ENCODE results near the gene SAV1. TPM values are rescaled to one million over a fixed set of nuclear protein-coding genes. Genes with fewer than 3 reads are reported as not detected.
"Not testable (repeated sequence)": the region's sequence is repeated elsewhere in the genome, so short reads cannot be mapped to it uniquely, and the experiment has no call there.

The SAV1 gene
- total RNA-seq, 2 experiments from 2014 or later: 6.1 to 6.9 TPM

DNA sequence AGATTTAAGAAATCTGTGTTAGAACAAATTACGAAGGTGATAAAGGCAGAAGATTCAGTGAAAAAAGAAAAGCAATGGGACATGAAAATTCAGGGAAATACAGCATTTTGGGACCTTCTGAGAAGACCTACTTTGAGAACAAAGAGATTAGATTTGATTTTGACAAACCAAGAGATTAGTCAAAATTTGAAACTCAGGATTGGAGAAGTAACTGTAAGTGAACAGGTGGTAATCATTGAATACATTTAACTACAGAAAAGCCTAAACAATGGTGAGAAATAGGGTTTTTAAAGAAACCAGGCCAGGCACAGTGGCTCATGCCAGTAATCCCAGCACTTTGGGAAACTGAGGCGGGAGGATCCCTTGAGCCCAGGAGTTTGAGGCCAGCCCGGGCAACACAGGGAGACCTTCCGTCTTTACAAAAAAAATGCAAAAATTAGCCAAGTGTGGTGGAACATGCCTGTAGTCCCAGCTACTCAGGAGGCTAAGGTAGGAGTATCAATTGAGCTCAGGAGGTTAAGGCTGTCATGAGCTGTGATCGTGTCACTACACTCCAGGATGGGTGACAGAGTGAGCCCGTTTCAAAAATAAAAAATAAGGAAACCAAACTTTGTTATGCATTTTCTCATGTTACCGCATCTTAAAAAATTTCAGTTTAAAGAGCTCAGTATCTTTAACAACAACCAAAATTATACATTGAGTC lies 8.9 kb upstream of the SAV1 start:
- Mint-ChIP-seq H3K4me1 (peaks cover 7% of the 10 kb centered on the region), H3K27ac (no peak overlapping the region), H3K27me3 (peaks cover 3% of the 10 kb centered on the region), H3K9me3 (no peaks in the 10 kb centered on the region), H3K36me3 (ENCODE audit: low read depth) (no peaks in the 10 kb centered on the region), H3K4me3 (no peak overlapping the region)
- CTCF ChIA-PET: no interaction called here
- POLR2A ChIA-PET: no interaction called here
- DNase-seq: no peak

DNA sequence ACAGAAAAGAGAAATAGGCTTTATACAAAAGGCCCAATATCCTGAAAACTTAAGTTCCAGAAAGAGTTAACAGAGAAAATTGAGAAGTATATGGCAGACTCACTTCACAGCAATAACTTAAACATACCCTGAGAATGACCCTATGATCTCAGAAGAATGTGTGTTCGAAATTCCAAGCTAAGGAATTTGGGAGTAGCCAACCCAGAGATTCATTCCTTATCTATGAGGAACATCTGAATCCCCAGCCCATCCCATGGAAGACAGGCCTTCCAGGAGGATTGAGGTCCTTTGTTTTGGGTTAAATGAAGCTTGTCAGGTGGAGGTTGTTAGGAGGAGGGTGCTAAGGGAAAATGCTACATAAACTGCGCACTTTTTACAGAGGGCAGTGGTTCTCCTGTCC lies 7.5 kb upstream of the SAV1 start:
- H3K4me3 Mint-ChIP-seq: no peak overlapping the region
- H3K27me3 Mint-ChIP-seq: no peaks in the 10 kb centered on the region
- no peak overlapping the region for H3K27ac Mint-ChIP-seq
- H3K36me3 Mint-ChIP-seq (ENCODE audit: low read depth): no peaks in the 10 kb centered on the region
- H3K9me3 Mint-ChIP-seq: no peaks in the 10 kb centered on the region
- CTCF ChIA-PET: no interaction called here
- POLR2A ChIA-PET: no interaction called here
- DNase-seq: no peak
- H3K4me1 Mint-ChIP-seq: peaks cover 7% of the 10 kb centered on the region

DNA sequence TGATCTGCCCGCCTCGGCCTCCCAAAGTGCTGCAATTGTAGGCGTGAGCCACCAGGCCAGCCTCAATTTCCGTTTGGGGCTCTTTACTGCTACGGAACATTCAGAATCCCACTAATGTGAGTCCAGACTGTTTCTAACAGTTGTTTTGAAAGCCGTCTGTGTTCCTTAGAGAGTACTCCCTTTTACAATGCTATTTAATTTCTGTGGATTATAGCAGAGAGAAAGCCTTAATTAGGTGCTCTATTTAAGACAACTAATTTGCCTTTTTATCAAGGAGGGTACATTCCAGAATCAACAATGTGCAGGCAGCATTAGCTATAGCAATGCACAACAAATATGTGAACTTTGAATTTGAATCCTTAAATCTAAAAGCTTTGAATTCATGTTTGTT lies 2.8 kb upstream of the SAV1 start:
- peaks cover 15% of the 10 kb centered on the region for H3K4me1 Mint-ChIP-seq

GRCh38 chr14:50670196-50670865 lies 2.2 kb upstream of the SAV1 start:
- CTCF ChIA-PET: interaction anchor here (0.9 to 1.6 kb wide), 2 partner anchors 51 to 103 kb away, joined by 3 to 5 read pairs; no protein-coding TSS in a partner anchor
- H3K4me3 Mint-ChIP-seq: no peak overlapping the region
- H3K9me3 Mint-ChIP-seq: no peaks in the 10 kb centered on the region
- H3K27me3 Mint-ChIP-seq: no peaks in the 10 kb centered on the region
- H3K36me3 Mint-ChIP-seq (ENCODE audit: low read depth): no peaks in the 10 kb centered on the region
- POLR2A ChIA-PET: no interaction called here
- H3K27ac Mint-ChIP-seq: no peak overlapping the region
- H3K4me1 Mint-ChIP-seq: peaks cover 15% of the 10 kb centered on the region
- DNase-seq: no peak

More for the DNA sequence above, 2.8 kb upstream of the SAV1 start:
- H3K27ac Mint-ChIP-seq: no peak overlapping the region
- H3K27me3 Mint-ChIP-seq: no peaks in the 10 kb centered on the region
- no peaks in the 10 kb centered on the region for H3K36me3 Mint-ChIP-seq (ENCODE audit: low read depth)
- POLR2A ChIA-PET: no interaction called here
- H3K4me3 Mint-ChIP-seq: no peak overlapping the region
- no peaks in the 10 kb centered on the region for H3K9me3 Mint-ChIP-seq
- DNase-seq: no peak
- CTCF ChIA-PET: interaction anchor here (0.9 to 1.6 kb wide), 2 partner anchors 52 to 103 kb away, joined by 3 to 5 read pairs; no protein-coding TSS in a partner anchor

GRCh38 chr14:50669441-50669986 lies 1.4 kb upstream of the SAV1 start:
- Mint-ChIP-seq H3K36me3 (ENCODE audit: low read depth) (peaks cover 3% of the 10 kb centered on the region), H3K4me1 (peaks cover 16% of the 10 kb centered on the region), H3K27me3 (no peaks in the 10 kb centered on the region), H3K9me3 (no peaks in the 10 kb centered on the region), H3K4me3 (no peak overlapping the region), H3K27ac (no peak overlapping the region)
- ChIA-PET CTCF (no interaction called here), POLR2A (no interaction called here)
- no peak for DNase-seq

DNA sequence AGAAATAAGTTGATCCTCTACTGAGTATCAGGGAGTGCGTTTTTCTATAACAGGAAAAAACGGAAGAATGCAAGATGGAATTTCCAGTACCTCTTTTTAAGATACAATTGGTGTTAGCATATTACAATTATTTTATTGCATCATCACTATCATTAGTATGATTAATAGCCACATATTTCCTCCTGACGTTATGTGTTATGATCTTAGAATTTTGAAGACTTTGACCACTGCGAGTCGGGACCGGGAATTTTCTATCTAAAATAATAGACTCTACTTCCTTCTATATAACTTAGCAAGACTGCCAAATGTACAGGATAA lies 679 bp upstream of the SAV1 start:
- DNase-seq: no peak
- no peaks in the 10 kb centered on the region for H3K9me3 Mint-ChIP-seq
- H3K4me3 Mint-ChIP-seq: no peak overlapping the region
- H3K4me1 Mint-ChIP-seq: peaks cover 16% of the 10 kb centered on the region
- H3K36me3 Mint-ChIP-seq (ENCODE audit: low read depth): peaks cover 6% of the 10 kb centered on the region
- ChIA-PET POLR2A (interaction anchor here (0.6 to 1.4 kb wide), 7 partner anchors 9 to 1082 kb away, joined by 3 to 6 read pairs (median 4); no protein-coding TSS in a partner anchor), CTCF (interaction anchor here (0.7 kb wide), 1 partner anchor 191 kb away, joined by 3 read pairs; no protein-coding TSS in a partner anchor)
- H3K27me3 Mint-ChIP-seq: no peaks in the 10 kb centered on the region
- H3K27ac Mint-ChIP-seq: no peak overlapping the region

- H3K27ac Mint-ChIP-seq: no peak overlapping the region
- DNase-seq: no peak
- no peaks in the 10 kb centered on the region for H3K9me3 Mint-ChIP-seq
- H3K4me3 Mint-ChIP-seq: no peak overlapping the region
- peaks cover 16% of the 10 kb centered on the region for H3K4me1 Mint-ChIP-seq
- CTCF ChIA-PET: no interaction called here
- POLR2A ChIA-PET: interaction anchor here (1.1 to 1.4 kb wide), 2 partner anchors 124 to 192 kb away, joined by 4 to 6 read pairs; no protein-coding TSS in a partner anchor
- H3K36me3 Mint-ChIP-seq (ENCODE audit: low read depth): peaks cover 10% of the 10 kb centered on the region
- no peaks in the 10 kb centered on the region for H3K27me3 Mint-ChIP-seq
These were observed 466 bp downstream of the SAV1 start for GRCh38 chr14:50667684-50667995.

- no peak overlapping the region for H3K27ac Mint-ChIP-seq
- H3K9me3 Mint-ChIP-seq: no peaks in the 10 kb centered on the region
- H3K27me3 Mint-ChIP-seq: no peaks in the 10 kb centered on the region
- H3K36me3 Mint-ChIP-seq (ENCODE audit: low read depth): peaks cover 10% of the 10 kb centered on the region
- ChIA-PET CTCF (interaction anchor here (0.6 to 0.7 kb wide), 2 partner anchors 100 to 824 kb away, joined by 3 to 4 read pairs; no protein-coding TSS in a partner anchor), POLR2A (interaction anchor here (0.7 to 1.1 kb wide), 4 partner anchors 59 to 975 kb away, joined by 3 to 4 read pairs (median 3); no protein-coding TSS in a partner anchor)
- H3K4me3 Mint-ChIP-seq: no peak overlapping the region
- H3K4me1 Mint-ChIP-seq: peaks cover 16% of the 10 kb centered on the region
- DNase-seq: no peak
These were observed 1.1 kb downstream of the SAV1 start for GRCh38 chr14:50666772-50667683.

DNA sequence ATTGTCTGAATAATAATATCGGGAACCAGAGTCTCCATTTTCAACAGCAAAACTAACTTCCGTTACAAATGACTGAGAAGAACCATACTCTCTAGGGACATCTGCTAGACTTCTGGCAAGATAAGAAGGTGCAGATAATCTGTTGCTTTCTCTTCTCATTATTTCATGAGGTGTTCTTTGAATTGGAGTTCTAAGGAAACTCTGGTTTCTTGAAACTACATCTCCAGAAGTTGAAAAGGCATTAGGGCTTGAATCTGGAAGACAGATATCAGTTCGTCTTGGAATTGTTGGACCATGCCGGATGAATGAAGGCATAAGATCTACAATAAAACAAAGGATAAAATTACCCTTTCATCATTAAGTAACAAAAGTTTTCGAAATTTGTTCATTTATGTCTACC lies 2.8 kb downstream of the SAV1 start:
- H3K4me1 Mint-ChIP-seq: peaks cover 16% of the 10 kb centered on the region
- H3K27ac Mint-ChIP-seq; CTCF ChIA-PET; POLR2A ChIA-PET; DNase-seq; H3K4me3 Mint-ChIP-seq; H3K36me3 Mint-ChIP-seq (ENCODE audit: low read depth); H3K9me3 Mint-ChIP-seq; H3K27me3 Mint-ChIP-seq: not testable (repeated sequence)

GRCh38 chr14:50664579-50664978 lies 3.5 kb downstream of the SAV1 start:
- H3K4me1 Mint-ChIP-seq: peaks cover 16% of the 10 kb centered on the region
- H3K36me3 Mint-ChIP-seq (ENCODE audit: low read depth); H3K27ac Mint-ChIP-seq; H3K27me3 Mint-ChIP-seq; POLR2A ChIA-PET; H3K4me3 Mint-ChIP-seq; H3K9me3 Mint-ChIP-seq; CTCF ChIA-PET; DNase-seq: not testable (repeated sequence)

DNA sequence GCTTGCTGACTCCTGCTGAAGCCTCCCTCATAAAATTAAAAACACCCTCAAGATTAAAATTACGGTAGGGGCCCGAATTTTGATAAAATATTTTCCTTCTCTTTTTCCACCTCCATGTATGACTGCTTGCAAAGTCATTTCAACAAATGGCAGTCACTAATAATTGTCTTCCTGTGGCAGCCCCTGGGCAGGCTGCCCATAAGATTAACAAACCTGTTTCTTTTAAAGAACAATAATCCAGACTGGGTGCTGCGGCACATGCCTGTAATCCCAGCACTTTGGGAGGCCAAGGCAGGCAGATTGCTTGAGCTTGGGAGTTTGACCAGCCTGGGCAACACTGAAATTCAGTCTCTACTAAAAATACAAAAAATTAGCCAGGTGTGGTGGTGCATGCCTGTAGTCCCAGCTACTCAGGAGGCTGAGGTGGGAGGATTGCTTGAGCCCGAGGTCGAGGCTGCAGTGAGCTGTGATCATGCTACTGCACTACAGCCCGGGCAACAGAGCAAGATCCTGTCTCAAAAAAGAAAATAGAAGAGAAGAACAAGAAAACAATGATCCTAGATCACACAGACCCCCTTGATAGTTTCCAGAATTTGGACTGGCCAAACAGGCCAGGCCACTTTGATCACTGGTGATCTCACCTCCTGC lies 8.7 kb downstream of the SAV1 start:
- POLR2A ChIA-PET: interaction anchor here (0.7 kb wide), 1 partner anchor 247 kb away, joined by 3 read pairs; no protein-coding TSS in a partner anchor
- H3K4me3 Mint-ChIP-seq: no peak overlapping the region
- no peaks in the 10 kb centered on the region for H3K27me3 Mint-ChIP-seq
- H3K9me3 Mint-ChIP-seq: no peaks in the 10 kb centered on the region
- H3K4me1 Mint-ChIP-seq: no peaks in the 10 kb centered on the region
- no peak for DNase-seq
- CTCF ChIA-PET: no interaction called here
- H3K36me3 Mint-ChIP-seq (ENCODE audit: low read depth): peaks cover 6% of the 10 kb centered on the region
- no peak overlapping the region for H3K27ac Mint-ChIP-seq

GRCh38 chr14:50658203-50658602 lies 9.9 kb downstream of the SAV1 start:
- Mint-ChIP-seq H3K9me3 (no peaks in the 10 kb centered on the region), H3K27ac (no peak overlapping the region), H3K4me1 (no peaks in the 10 kb centered on the region), H3K36me3 (ENCODE audit: low read depth) (no peaks in the 10 kb centered on the region), H3K27me3 (no peaks in the 10 kb centered on the region), H3K4me3 (no peak overlapping the region)
- ChIA-PET CTCF (no interaction called here), POLR2A (no interaction called here)
- DNase-seq: no peak

Data from activated CD4-positive, alpha-beta memory T cell treated with anti-CD3 and anti-CD28 coated beads, Interleukin-2, amount 10 ng/mL, durations not matched to agents 7 days and 5 days (primary cell).